Upper lobe of left lung (tissue), 6 donors: ENCODE results near the gene CSF1R. TPM values are rescaled to one million over a fixed set of nuclear protein-coding genes. Genes with fewer than 3 reads are reported as not detected.

ENCODE experiments used
- ATAC-seq, 2 donors: fragments of 200-7000 bp; cut with Tn5 transposase; one replicate each; pipeline ENCODE4 v1.9.1; 2022; ENCODE audit warnings: mild to moderate bottlenecking in 2 of 2, moderate library complexity in 2 of 2; ENCODE audit not compliant: low FRiP score in 2 of 2
- DNase-seq, 2 donors: peaks; one replicate each; pipeline ENCODE4 v3.0.0-alpha.2; 2019 to 2020
- H3K27ac ChIP-seq, 4 donors: fragments of 200-600 bp; sonication (generic); one replicate each; pipeline ENCODE4 v1.5.1; 2016 to 2019
- H3K27me3 ChIP-seq, 4 donors: fragments of 200-600 bp; sonication (generic); one replicate each; pipeline ENCODE4 v1.5.1; 2017 to 2019
- H3K36me3 ChIP-seq, 4 donors: fragments of 200-600 bp; sonication (generic); one replicate each; pipeline ENCODE4 v1.5.1; 2016 to 2019
- H3K4me1 ChIP-seq, 4 donors: fragments of 200-600 bp; sonication (generic); one replicate each; pipeline ENCODE4 v1.5.1; 2018 to 2019
- H3K4me3 ChIP-seq, 4 donors: fragments of 200-600 bp; sonication (generic); one replicate each; pipeline ENCODE4 v1.5.1; 2017 to 2019; ENCODE audit warnings: mild to moderate bottlenecking in 2 of 4, moderate library complexity in 1 of 4
- H3K9me3 ChIP-seq, 4 donors: fragments of 200-600 bp; sonication (generic); one replicate each; pipeline ENCODE4 v1.5.1; 2018 to 2019
- EP300 ChIP-seq, 4 donors: sonication (generic); formaldehyde crosslinking; IDR thresholded peaks; one replicate each; pipeline ENCODE4 v1.5.1; 2017; ENCODE audit warnings: antibody characterized with exemption in 4 of 4, control low read depth in 2 of 4
- POLR2A ChIP-seq, 4 donors: fragments of 450-650 bp; IDR thresholded peaks; one replicate each; pipeline ENCODE4 v1.5.1; 2016 to 2017; ENCODE audit warnings: antibody characterized with exemption in 4 of 4, mild to moderate bottlenecking in 2 of 4
- POLR2AphosphoS5 ChIP-seq, 2 donors: sonication (generic); formaldehyde crosslinking; IDR thresholded peaks; one replicate each; pipeline ENCODE4 v1.5.1; 2017; ENCODE audit warnings: antibody characterized with exemption in 2 of 2
- WGBS, 2 donors: methylation state at CpG; one replicate each; pipeline ENCODE4 v1.1.5; 2017 to 2018; 5-methylcytosine and 5-hydroxymethylcytosine counted together
- total RNA-seq, 6 donors: library from RNA; depleted of rRNA in 4 of 6; stranded (reverse); fragments of >200 nt in 4 of 6; gene quantifications; one replicate each; pipeline versions ENCODE4 v1.1.0 to v1.2.1, GENCODE V29; 2016 to 2021
- TF ChIP-seq, protein P1 (sequence below), 6 experiments: fragments of 450-650 bp in 4 of 6; fragments of 200-600 bp in 2 of 6; sonication (generic) in 2 of 6; IDR thresholded peaks; one replicate each; pipeline ENCODE4 v1.5.1; 2016 to 2019; ENCODE audit warnings: antibody characterized with exemption in 6 of 6
- donor health status: DM: no; HTN: no; CAD: no; lungs with moderate emphysema.
- donor health status: DM: no; HTN: yes; CAD: no; lungs with severe emphysema.

CSF1R gene
- total RNA-seq, 6 donors from 2014 or later: 13.9 to 101 (median 57.9) TPM

GRCh38 chr5:150058480-150059126, 27.8 kb downstream of the CSF1R start:
- Histone ChIP-seq H3K27me3 (no peaks in the 10 kb centered on the region), H3K36me3 (peaks cover 0 to 25% (median 22%) of the 10 kb centered on the region in 4 donors), H3K4me1 (peaks cover 0 to 4% (median 0%) of the 10 kb centered on the region in 4 donors), H3K27ac (peak overlapping the region in 2 of 4 donors; percentile 30 to 36), H3K4me3 (no peak overlapping the region), H3K9me3 (no peaks in the 10 kb centered on the region)
- DNase-seq (peak in 1 of 2 donors; percentile 65), ATAC-seq (peak in 1 of 2 donors; percentile 81)
- TF ChIP-seq EP300 (IDR thresholded peaks at IDR 0.05): no peak
- no peak for TF ChIP-seq POLR2A (IDR thresholded peaks at IDR 0.05)
- TF ChIP-seq, protein P1, sequence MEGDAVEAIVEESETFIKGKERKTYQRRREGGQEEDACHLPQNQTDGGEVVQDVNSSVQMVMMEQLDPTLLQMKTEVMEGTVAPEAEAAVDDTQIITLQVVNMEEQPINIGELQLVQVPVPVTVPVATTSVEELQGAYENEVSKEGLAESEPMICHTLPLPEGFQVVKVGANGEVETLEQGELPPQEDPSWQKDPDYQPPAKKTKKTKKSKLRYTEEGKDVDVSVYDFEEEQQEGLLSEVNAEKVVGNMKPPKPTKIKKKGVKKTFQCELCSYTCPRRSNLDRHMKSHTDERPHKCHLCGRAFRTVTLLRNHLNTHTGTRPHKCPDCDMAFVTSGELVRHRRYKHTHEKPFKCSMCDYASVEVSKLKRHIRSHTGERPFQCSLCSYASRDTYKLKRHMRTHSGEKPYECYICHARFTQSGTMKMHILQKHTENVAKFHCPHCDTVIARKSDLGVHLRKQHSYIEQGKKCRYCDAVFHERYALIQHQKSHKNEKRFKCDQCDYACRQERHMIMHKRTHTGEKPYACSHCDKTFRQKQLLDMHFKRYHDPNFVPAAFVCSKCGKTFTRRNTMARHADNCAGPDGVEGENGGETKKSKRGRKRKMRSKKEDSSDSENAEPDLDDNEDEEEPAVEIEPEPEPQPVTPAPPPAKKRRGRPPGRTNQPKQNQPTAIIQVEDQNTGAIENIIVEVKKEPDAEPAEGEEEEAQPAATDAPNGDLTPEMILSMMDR (IDR thresholded peaks at IDR 0.05): no peak
- TF ChIP-seq POLR2AphosphoS5 (IDR thresholded peaks at IDR 0.05): no peak
- WGBS, 2 donors: 74 to 76% methylated on average over 4 to 6 of the region's 6 CpGs

- no peak for ATAC-seq
- peak overlapping the region in 2 of 4 donors; percentile 3 to 30 for H3K27ac ChIP-seq
- H3K4me3 ChIP-seq: no peak overlapping the region
- TF ChIP-seq, protein P1 (IDR thresholded peaks at IDR 0.05): no peak
- TF ChIP-seq POLR2AphosphoS5 (IDR thresholded peaks at IDR 0.05): no peak
- peaks cover 4 to 31% (median 27%) of the 10 kb centered on the region in 4 donors for H3K36me3 ChIP-seq
- peak in 1 of 2 donors; percentile 17 for DNase-seq
- H3K9me3 ChIP-seq: no peaks in the 10 kb centered on the region
- peaks cover 0 to 4% (median 0%) of the 10 kb centered on the region in 4 donors for H3K4me1 ChIP-seq
- H3K27me3 ChIP-seq: no peaks in the 10 kb centered on the region
- WGBS, 2 donors: 69 to 75% methylated on average over 5 of the region's 5 CpGs
Measured at GRCh38 chr5:150057996-150058395, 28.4 kb downstream of the CSF1R start.

- no peaks in the 10 kb centered on the region for H3K9me3 ChIP-seq
- no peaks in the 10 kb centered on the region for H3K27me3 ChIP-seq
- no peak for ATAC-seq
- WGBS, 2 donors: 91 to 94% methylated on average over 2 of the region's 2 CpGs
- H3K27ac ChIP-seq: peak overlapping the region in 1 of 4 donors; percentile 3
- H3K36me3 ChIP-seq: peaks cover 7 to 36% (median 31%) of the 10 kb centered on the region in 4 donors
- TF ChIP-seq, protein P1 (IDR thresholded peaks at IDR 0.05): no peak
- TF ChIP-seq POLR2A (IDR thresholded peaks at IDR 0.05): no peak
- H3K4me1 ChIP-seq: peaks cover 0 to 4% (median 0%) of the 10 kb centered on the region in 4 donors
- no peak overlapping the region for H3K4me3 ChIP-seq
- no peak for DNase-seq
Measured at GRCh38 chr5:150057511-150057910, 28.8 kb downstream of the CSF1R start.

- Histone ChIP-seq H3K36me3 (peaks cover 12 to 41% (median 36%) of the 10 kb centered on the region in 4 donors), H3K4me1 (peaks cover 0 to 4% (median 0%) of the 10 kb centered on the region in 4 donors), H3K27ac (no peak overlapping the region), H3K9me3 (no peaks in the 10 kb centered on the region), H3K4me3 (no peak overlapping the region), H3K27me3 (no peaks in the 10 kb centered on the region)
- WGBS, 2 donors: 69 to 72% methylated on average over 7 to 8 of the region's 8 CpGs
- TF ChIP-seq POLR2AphosphoS5 (IDR thresholded peaks at IDR 0.05) (no peak), POLR2A (IDR thresholded peaks at IDR 0.05) (no peak)
- ATAC-seq (no peak), DNase-seq (no peak)
Measured at GRCh38 chr5:150057052-150057451, 29.3 kb downstream of the CSF1R start.

- Histone ChIP-seq H3K4me1 (peaks cover 0 to 4% (median 0%) of the 10 kb centered on the region in 4 donors), H3K27me3 (no peaks in the 10 kb centered on the region), H3K9me3 (no peaks in the 10 kb centered on the region), H3K4me3 (no peak overlapping the region), H3K27ac (no peak overlapping the region), H3K36me3 (peaks cover 21 to 51% (median 46%) of the 10 kb centered on the region in 4 donors)
- 94 to 97% methylated on average over 7 to 9 of the region's 9 CpGs for WGBS, 2 donors
- no peak for ATAC-seq
- no peak for TF ChIP-seq POLR2A (IDR thresholded peaks at IDR 0.05)
- no peak for TF ChIP-seq POLR2AphosphoS5 (IDR thresholded peaks at IDR 0.05)
- TF ChIP-seq, protein P1 (IDR thresholded peaks at IDR 0.05): no peak
- no peak for TF ChIP-seq EP300 (IDR thresholded peaks at IDR 0.05)
- DNase-seq: no peak
Measured at GRCh38 chr5:150056075-150056443, 30.3 kb downstream of the CSF1R start.
